ENCODE results near the gene SPATA2. TPM values are rescaled to one million over a fixed set of nuclear protein-coding genes. Genes with fewer than 3 reads are reported as not detected.

The SPATA2 gene
- total and polyA plus RNA-seq, 2 of the 8 experiments (the other 6 are each of a cell fraction or from before 2014, with no cell fraction given) = 11.0 to 13.0 TPM

DNA sequence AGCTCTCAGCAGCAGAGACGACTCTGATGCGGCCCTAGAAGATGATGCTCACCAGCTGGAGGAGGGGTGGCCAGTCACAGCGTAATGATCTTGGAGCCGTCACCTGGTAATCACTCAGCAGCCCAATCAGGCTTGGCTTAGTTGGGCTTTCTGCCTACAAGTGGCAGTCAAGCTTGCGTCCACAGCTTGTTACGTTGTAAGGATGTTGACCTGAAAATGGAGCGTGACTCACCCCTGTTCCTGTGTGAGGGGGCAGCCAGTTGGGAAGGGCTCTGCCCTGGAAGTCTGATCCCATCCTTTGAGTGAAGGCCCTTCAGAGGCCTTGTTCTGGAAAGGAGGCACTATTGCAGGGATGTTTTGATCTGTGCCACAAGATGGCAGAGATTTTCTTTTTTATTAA is 49.8 kb downstream of the SPATA2 start (continued):
- TF ChIP-seq CTBP2 (IDR thresholded peaks at IDR 0.05; ENCODE audit: borderline replicate concordance, insufficient read depth, insufficient read length, low read length) = no peak
- no peak for TF ChIP-seq CBX8 (IDR thresholded peaks at IDR 0.05; ENCODE audit: borderline replicate concordance, low read depth, low read length)
- TF ChIP-seq BCL11A (IDR thresholded peaks at IDR 0.05; ENCODE audit: low read depth in 2 of 2, low read length in 2 of 2) = no peak
- TF ChIP-seq SIX5 (IDR thresholded peaks at IDR 0.05; ENCODE audit: low read depth, low read length) = no peak
- TF ChIP-seq MAX (IDR thresholded peaks at IDR 0.05) = no peak

All from H1 (cell line).